GM23248 (cell line): Measurements from ENCODE around the gene KDM7A. TPM values are rescaled to one million over a fixed set of nuclear protein-coding genes. Genes with fewer than 3 reads are reported as not detected.

Source experiments
- DNase-seq: peaks from one replicate; pipeline ENCODE4 v3.0.0-alpha.2; 2015
- H2AFZ ChIP-seq: fragments of 200-600 bp; sonication (generic); 2 replicates; pipeline ENCODE4 v1.6.1; 2016; ENCODE audit warnings: antibody characterized with exemption
- H3F3A ChIP-seq: fragments of 200-600 bp; sonication (generic); 2 replicates; pipeline ENCODE4 v1.6.1; 2016; ENCODE audit warnings: mild to moderate bottlenecking, antibody characterized with exemption, mixed run types; ENCODE audit not compliant: insufficient read depth
- H3K27ac ChIP-seq: fragments of 200-600 bp; sonication (generic); 2 replicates; pipeline ENCODE4 v1.5.1; 2016; ENCODE audit warnings: mild to moderate bottlenecking
- H3K27me3 ChIP-seq: fragments of 200-600 bp; sonication (generic); replicated peaks from 2 replicates; pipeline ENCODE4 v1.6.1; 2016; ENCODE audit warnings: mild to moderate bottlenecking; ENCODE audit not compliant: insufficient read depth
- H3K36me3 ChIP-seq: fragments of 200-600 bp; sonication (generic); 2 replicates; pipeline ENCODE4 v1.6.1; 2016; ENCODE audit warnings: low read depth, mild to moderate bottlenecking
- H3K4me1 ChIP-seq: fragments of 200-600 bp; sonication (generic); 2 replicates; pipeline ENCODE4 v1.6.1; 2016; ENCODE audit warnings: mild to moderate bottlenecking; ENCODE audit not compliant: insufficient read depth
- H3K4me2 ChIP-seq: fragments of 200-600 bp; sonication (generic); one replicate; pipeline ENCODE4 v1.6.1; 2016; ENCODE audit warnings: mild to moderate bottlenecking; ENCODE audit not compliant: unreplicated experiment
- H3K4me3 ChIP-seq: fragments of 200-600 bp; sonication (generic); 2 replicates; pipeline ENCODE4 v1.5.1; 2016; ENCODE audit warnings: mild to moderate bottlenecking
- H3K79me2 ChIP-seq: fragments of 200-600 bp; sonication (generic); 2 replicates; pipeline ENCODE4 v1.6.1; 2016; ENCODE audit warnings: mild to moderate bottlenecking; ENCODE audit not compliant: insufficient read depth
- H3K9ac ChIP-seq: fragments of 200-600 bp; sonication (generic); 2 replicates; pipeline ENCODE4 v1.6.1; 2016; ENCODE audit warnings: mild to moderate bottlenecking
- H3K9me2 ChIP-seq: fragments of 200-600 bp; sonication (generic); 2 replicates; pipeline ENCODE4 v1.6.1; 2016; ENCODE audit warnings: mixed run types, mild to moderate bottlenecking, moderate library complexity; ENCODE audit not compliant: insufficient read depth
- H3K9me3 ChIP-seq: fragments of 200-600 bp; sonication (generic); one replicate; pipeline ENCODE4 v1.6.1; 2017; ENCODE audit warnings: low read depth
- H4K20me1 ChIP-seq: fragments of 200-600 bp; sonication (generic); 2 replicates; pipeline ENCODE4 v1.6.0; 2016; ENCODE audit not compliant: insufficient read depth
- EZH2 ChIP-seq: fragments of 200-600 bp; sonication (generic); IDR thresholded peaks from 2 replicates; pipeline ENCODE4 v1.6.1; 2018; ENCODE audit warnings: antibody characterized with exemption, mild to moderate bottlenecking; ENCODE audit not compliant: insufficient read depth, poor library complexity, severe bottlenecking
- EZH2phosphoT487 ChIP-seq: fragments of 200-600 bp; sonication (generic); IDR thresholded peaks from 2 replicates; pipeline ENCODE4 v1.6.1; 2018; ENCODE audit warnings: antibody characterized with exemption, moderate library complexity, mild to moderate bottlenecking, low read depth; ENCODE audit not compliant: insufficient read depth
- WGBS, 2 experiments: methylation state at CpG; one replicate each; pipeline ENCODE4 v1.1.6; 2015 to 2017; ENCODE audit warnings: low lambda C conversion rate in 2 of 2, low coverage in 1 of 2; ENCODE audit errors: missing lambda C conversion rate in 2 of 2; 5-methylcytosine and 5-hydroxymethylcytosine counted together
- in situ Hi-C: fragments of 300-500 bp; cut with MboI; formaldehyde crosslinking; loops from 2 replicates; pipeline ENCODE4 v1.15.0; 2020
- polyA plus RNA-seq: library from polyadenylated mRNA; unstranded; fragments of >200 nt; fragmentation: Nextera tagmentation; extraction: Ambion mirVana; gene quantifications from 2 replicates; pipeline ENCODE4 v1.2.1, GENCODE V29; 2016
- total RNA-seq: library from RNA; depleted of rRNA; stranded (reverse); fragments of >200 nt; shearing (Covaris generic); gene quantifications from 2 replicates; pipeline ENCODE4 v1.2.3, GENCODE V29; 2014

The KDM7A gene
- total and polyA plus RNA-seq, 2 experiments from 2014 or later: 2.3 to 6.7 TPM

DNA sequence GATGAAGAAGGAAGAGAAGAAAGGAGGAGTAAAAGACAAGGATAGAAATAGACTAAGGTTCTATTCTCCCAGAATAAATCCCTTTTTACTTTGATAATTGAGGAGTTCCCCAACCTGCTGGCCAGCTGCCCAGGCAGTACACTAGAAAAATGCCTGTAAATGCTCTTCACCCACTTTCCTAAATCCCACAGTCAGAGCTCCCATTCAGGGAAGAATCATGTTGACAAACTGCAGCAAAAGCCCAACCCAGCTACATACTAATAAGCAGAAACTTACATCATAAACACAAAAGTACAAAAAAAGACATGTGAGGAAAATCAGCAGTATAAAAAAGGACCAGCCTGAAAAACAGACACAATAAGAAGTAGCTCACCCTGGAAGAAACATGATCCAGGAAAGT, 15.8 kb upstream of the KDM7A start:
- H3K4me3 ChIP-seq: no peak overlapping the region
- H3K9ac ChIP-seq: no peak overlapping the region
- DNase-seq: no peak
- H3K27me3 ChIP-seq: no peaks in the 10 kb centered on the region
- no peaks in the 10 kb centered on the region for H3K79me2 ChIP-seq
- no peak overlapping the region for H2AFZ ChIP-seq
- in situ Hi-C loops: no loop called here
- TF ChIP-seq EZH2 (no peak), EZH2phosphoT487 (no peak)
- no peaks in the 10 kb centered on the region for H3K9me3 ChIP-seq
- no peak overlapping the region for H3K27ac ChIP-seq
- no peaks in the 10 kb centered on the region for H3K36me3 ChIP-seq
- H3K9me2 ChIP-seq: no peaks in the 10 kb centered on the region
- H3K4me2 ChIP-seq: no peak overlapping the region
- H4K20me1 ChIP-seq: no peaks in the 10 kb centered on the region
- H3K4me1 ChIP-seq: no peaks in the 10 kb centered on the region
- H3F3A ChIP-seq: peaks cover 15% of the 10 kb centered on the region; the same call in 1 of the 2 replicates

DNA sequence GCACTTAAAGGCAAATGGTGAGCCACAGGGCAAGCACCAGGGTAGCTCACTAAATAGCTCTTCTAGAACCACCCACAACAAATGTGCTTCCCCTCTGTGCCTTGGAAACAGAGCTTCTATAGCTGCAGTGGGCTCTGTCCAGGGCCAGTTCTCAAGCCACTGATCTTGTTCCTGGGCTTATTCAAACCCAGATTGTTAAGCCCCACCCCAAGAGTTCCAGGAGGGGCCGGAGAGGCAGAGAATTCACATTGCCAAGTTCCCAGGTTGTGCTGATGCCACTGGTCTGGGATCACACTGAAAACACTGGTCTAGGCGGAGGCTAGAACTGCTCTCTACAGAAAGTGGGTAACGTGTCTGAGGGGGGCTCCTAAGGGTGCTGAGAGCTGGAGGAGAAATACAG, 15.4 kb upstream of the KDM7A start:
- Histone ChIP-seq H4K20me1 (no peaks in the 10 kb centered on the region), H3K9ac (no peak overlapping the region), H3K27me3 (no peaks in the 10 kb centered on the region), H3K36me3 (no peaks in the 10 kb centered on the region), H3K27ac (no peak overlapping the region), H3K9me2 (no peaks in the 10 kb centered on the region), H3K4me3 (no peak overlapping the region), H3K9me3 (no peaks in the 10 kb centered on the region), H3F3A (peaks cover 11% of the 10 kb centered on the region; the same call in 1 of the 2 replicates), H3K79me2 (no peaks in the 10 kb centered on the region), H2AFZ (no peak overlapping the region), H3K4me2 (no peak overlapping the region), H3K4me1 (no peaks in the 10 kb centered on the region)
- no peak for DNase-seq
- 75 to 76% methylated on average over 3 of the region's 3 CpGs for WGBS, 2 experiments
- TF ChIP-seq EZH2phosphoT487: no peak
- no peak for TF ChIP-seq EZH2
- in situ Hi-C loops: no loop called here

DNA sequence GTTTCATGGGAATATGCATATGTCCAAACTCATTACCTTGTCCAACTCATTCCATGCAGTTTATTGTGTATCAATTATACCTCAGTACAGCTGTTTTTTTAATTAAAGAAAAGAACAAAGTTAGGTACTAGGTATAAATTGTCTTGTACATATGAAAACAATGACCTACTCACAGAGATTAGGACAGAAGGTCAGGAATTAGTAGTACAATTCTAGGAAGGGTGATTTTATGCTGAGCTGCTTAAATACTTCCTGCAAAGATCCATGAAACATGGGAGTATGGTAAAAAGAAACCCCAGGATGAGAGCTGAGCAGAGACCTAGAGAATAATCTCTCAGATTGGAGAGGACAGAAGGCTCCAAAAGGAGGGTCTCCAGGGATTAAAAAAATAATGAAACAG, 13.8 kb upstream of the KDM7A start:
- no peak overlapping the region for H3K4me3 ChIP-seq
- TF ChIP-seq EZH2 (no peak), EZH2phosphoT487 (no peak)
- no peaks in the 10 kb centered on the region for H3K9me3 ChIP-seq
- H3K79me2 ChIP-seq: no peaks in the 10 kb centered on the region
- no peak overlapping the region for H3K27ac ChIP-seq
- no peaks in the 10 kb centered on the region for H3K36me3 ChIP-seq
- H2AFZ ChIP-seq: no peak overlapping the region
- no peaks in the 10 kb centered on the region for H3K4me1 ChIP-seq
- no peak for DNase-seq
- peaks cover 3% of the 10 kb centered on the region; the same call in 1 of the 2 replicates for H3F3A ChIP-seq
- H4K20me1 ChIP-seq: no peaks in the 10 kb centered on the region
- in situ Hi-C loops: no loop called here
- H3K27me3 ChIP-seq: no peaks in the 10 kb centered on the region; the same call in 1 of the 2 replicates
- H3K9ac ChIP-seq: no peak overlapping the region
- no peaks in the 10 kb centered on the region for H3K9me2 ChIP-seq
- no peak overlapping the region for H3K4me2 ChIP-seq

DNA sequence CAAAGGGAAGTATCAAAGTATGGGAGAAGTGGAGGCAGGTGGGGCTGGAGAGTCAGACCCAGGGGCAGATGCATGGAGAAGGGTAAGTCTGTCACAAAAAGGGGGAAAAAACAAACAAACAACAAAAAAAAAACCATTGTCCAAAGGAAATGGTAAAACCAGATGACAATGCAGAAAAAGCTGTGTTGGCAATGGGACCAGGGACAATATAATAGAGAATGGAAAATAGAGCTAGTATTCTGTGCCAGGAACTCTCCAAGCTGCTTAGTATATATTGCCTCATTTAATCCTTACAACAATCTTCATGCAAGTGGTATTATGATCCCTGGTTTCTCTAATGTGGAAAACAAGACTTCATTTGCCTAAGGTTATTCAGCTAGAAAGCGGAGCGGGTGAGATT, 13.1 kb upstream of the KDM7A start:
- WGBS, 2 experiments: 95% methylated on average over 2 of the region's 2 CpGs
- H4K20me1 ChIP-seq: no peaks in the 10 kb centered on the region
- in situ Hi-C loops: no loop called here
- no peak overlapping the region for H3K4me3 ChIP-seq
- H3K27me3 ChIP-seq: no peaks in the 10 kb centered on the region; the same call in 1 of the 2 replicates
- H3K79me2 ChIP-seq: no peaks in the 10 kb centered on the region
- no peak overlapping the region for H3K9ac ChIP-seq
- no peaks in the 10 kb centered on the region for H3K9me3 ChIP-seq
- H3K4me1 ChIP-seq: no peaks in the 10 kb centered on the region
- peaks cover 3% of the 10 kb centered on the region; the same call in 1 of the 2 replicates for H3F3A ChIP-seq
- no peak overlapping the region for H2AFZ ChIP-seq
- no peak overlapping the region for H3K4me2 ChIP-seq
- H3K36me3 ChIP-seq: no peaks in the 10 kb centered on the region
- no peak for DNase-seq
- H3K27ac ChIP-seq: no peak overlapping the region
- H3K9me2 ChIP-seq: no peaks in the 10 kb centered on the region
- TF ChIP-seq EZH2phosphoT487 (no peak), EZH2 (no peak)

DNA sequence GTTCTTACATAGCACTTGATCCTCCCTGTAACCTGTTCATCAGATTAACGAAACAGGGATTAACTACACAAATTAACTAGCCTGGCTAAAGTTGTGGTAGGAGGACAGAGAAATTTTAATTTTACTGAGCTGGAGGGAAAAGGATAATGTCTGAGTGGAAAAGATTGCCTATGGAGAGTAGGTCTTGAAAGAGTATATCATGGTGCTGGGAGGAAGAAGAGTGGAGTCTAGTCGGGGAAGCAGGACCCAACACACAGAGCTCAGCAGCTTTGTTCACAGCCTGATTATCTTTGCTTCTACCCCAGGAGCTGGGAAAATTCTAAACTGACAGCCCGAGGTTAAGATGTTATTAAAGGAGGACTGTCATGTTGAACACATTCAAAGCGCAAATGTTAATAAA, 6.1 kb upstream of the KDM7A start:
- TF ChIP-seq EZH2 (no peak), EZH2phosphoT487 (no peak)
- 84 to 90% methylated on average over 4 of the region's 4 CpGs for WGBS, 2 experiments
- DNase-seq: no peak

More for the DNA sequence above, 6.1 kb upstream of the KDM7A start:
- Histone ChIP-seq H3K4me3 (no peak overlapping the region), H3K79me2 (no peaks in the 10 kb centered on the region), H2AFZ (no peak overlapping the region), H3K9me3 (no peaks in the 10 kb centered on the region), H3K27me3 (peaks cover 28% of the 10 kb centered on the region), H3K27ac (no peak overlapping the region), H4K20me1 (no peaks in the 10 kb centered on the region), H3K36me3 (no peaks in the 10 kb centered on the region), H3K9ac (no peak overlapping the region), H3F3A (no peaks in the 10 kb centered on the region; the same call in 1 of the 2 replicates), H3K4me2 (no peak overlapping the region), H3K9me2 (no peaks in the 10 kb centered on the region), H3K4me1 (no peaks in the 10 kb centered on the region)
- in situ Hi-C loops: no loop called here
